PC-9 (cell line): ENCODE results near the gene IVNS1ABP. TPM values are rescaled to one million over a fixed set of nuclear protein-coding genes. Genes with fewer than 3 reads are reported as not detected.

Experiments used
- BruUV-seq: library from RNA; stranded (reverse); fragments of 400-500 nt; replicated peaks from 2 replicates; lab custom pipeline; 2021; lab: Mats Ljungman, UMichigan
- CTCF ChIA-PET: fragments of 300-600 bp; sonication (Branson Sonifier 250); formaldehyde crosslinking; loops from one replicate; lab custom pipeline; 2022; ENCODE audit warnings: antibody characterized with exemption; lab: Charles Lee
- POLR2A ChIA-PET: fragments of 300-600 bp; sonication (Branson Sonifier 250); formaldehyde crosslinking; loops from one replicate; lab custom pipeline; 2022; ENCODE audit warnings: antibody characterized with exemption; ENCODE audit not compliant: unreplicated experiment; lab: Charles Lee
- DNase-seq, 2 experiments: peaks; one replicate each; pipeline versions ENCODE4 v3.0.0 to v3.0.0-alpha.2; 2015 to 2022; ENCODE audit warnings: mixed read lengths in 1 of 2
- H2AFZ ChIP-seq: fragments of 200-600 bp; sonication (generic); 2 replicates; pipeline ENCODE4 v1.8.1; 2017; ENCODE audit warnings: antibody characterized with exemption
- H3F3A ChIP-seq: fragments of 200-600 bp; sonication (generic); 2 replicates; pipeline ENCODE4 v1.8.1; 2017; ENCODE audit warnings: antibody characterized with exemption, mild to moderate bottlenecking, low read depth; ENCODE audit not compliant: insufficient read depth
- H3K27ac ChIP-seq: fragments of 200-600 bp; sonication (generic); 2 replicates; pipeline ENCODE4 v1.6.1; 2016; ENCODE audit warnings: mixed run types
- H3K27me3 ChIP-seq: fragments of 200-600 bp; sonication (generic); 2 replicates; pipeline ENCODE4 v1.6.1; 2016; ENCODE audit warnings: low read depth, mixed run types; ENCODE audit not compliant: insufficient read depth
- H3K36me3 ChIP-seq: fragments of 200-600 bp; sonication (generic); 2 replicates; pipeline ENCODE4 v1.6.1; 2016; ENCODE audit warnings: low read depth, mixed run types
- H3K4me1 ChIP-seq: fragments of 200-600 bp; sonication (generic); replicated peaks from 2 replicates; pipeline ENCODE4 v1.6.1; 2016; ENCODE audit warnings: mixed run types; ENCODE audit not compliant: insufficient read depth
- H3K4me2 ChIP-seq: fragments of 200-600 bp; sonication (generic); 2 replicates; pipeline ENCODE4 v1.6.1; 2017; ENCODE audit warnings: mixed run types
- H3K4me3 ChIP-seq: fragments of 200-600 bp; sonication (generic); 2 replicates; pipeline ENCODE4 v1.6.1; 2016; ENCODE audit warnings: mixed run types
- H3K79me2 ChIP-seq: fragments of 200-600 bp; sonication (generic); 2 replicates; pipeline ENCODE4 v1.6.1; 2017; ENCODE audit warnings: low read depth, mixed run types
- H3K9me2 ChIP-seq: fragments of 200-600 bp; sonication (generic); 2 replicates; pipeline ENCODE4 v1.8.1; 2017; ENCODE audit warnings: mild to moderate bottlenecking; ENCODE audit not compliant: insufficient read depth
- H3K9me3 ChIP-seq: fragments of 200-600 bp; sonication (generic); 2 replicates; pipeline ENCODE4 v1.8.1; 2016; ENCODE audit warnings: low read depth; ENCODE audit not compliant: insufficient read depth
- H4K20me1 ChIP-seq: fragments of 200-600 bp; sonication (generic); 2 replicates; pipeline ENCODE4 v1.8.1; 2017; ENCODE audit not compliant: insufficient read depth
- CTCF ChIP-seq: fragments of 200-600 bp; sonication (generic); conservative IDR thresholded peaks from 2 replicates; pipeline ENCODE4 v1.6.1; 2017; ENCODE audit warnings: mixed run types, antibody characterized with exemption, mild to moderate bottlenecking, moderate library complexity
- EZH2 ChIP-seq: fragments of 200-600 bp; sonication (generic); IDR thresholded peaks from 2 replicates; pipeline ENCODE4 v1.8.0; 2017; ENCODE audit warnings: antibody characterized with exemption, low read depth
- intact Hi-C: fragments of 100-400 bp; cut with micrococcal nuclease; formaldehyde crosslinking; loops from one replicate; pipeline ENCODE4 v1.10.0; 2022; ENCODE audit not compliant: unreplicated experiment
- total RNA-seq: library from RNA; stranded (reverse); gene quantifications from 2 replicates; pipeline ENCODE4 v1.2.3, GENCODE V29; 2021

IVNS1ABP gene
- total RNA-seq, 1 experiment from 2014 or later: 38.8 TPM

GRCh38 chr1:185263292-185263691 is 53.8 kb downstream of the IVNS1ABP start:
- H3K9me2 ChIP-seq: no peaks in the 10 kb centered on the region
- POLR2A ChIA-PET: no interaction called here
- DNase-seq: no peak
- H3F3A ChIP-seq: no peaks in the 10 kb centered on the region
- no peaks in the 10 kb centered on the region for H3K27me3 ChIP-seq
- CTCF ChIA-PET: no interaction called here
- no TSS peak for BruUV-seq
- no peaks in the 10 kb centered on the region for H3K9me3 ChIP-seq
- H3K4me2 ChIP-seq: no peak overlapping the region
- TF ChIP-seq EZH2: no peak
- TF ChIP-seq CTCF: no peak
- intact Hi-C loops: no loop called here
- H3K27ac ChIP-seq: no peak overlapping the region
- H3K4me3 ChIP-seq: no peak overlapping the region
- H2AFZ ChIP-seq: no peak overlapping the region
- H3K79me2 ChIP-seq: no peaks in the 10 kb centered on the region
- no peaks in the 10 kb centered on the region for H4K20me1 ChIP-seq
- no peaks in the 10 kb centered on the region for H3K4me1 ChIP-seq
- H3K36me3 ChIP-seq: no peaks in the 10 kb centered on the region

- DNase-seq: no peak
- CTCF ChIA-PET: no interaction called here
- H3K9me3 ChIP-seq: no peaks in the 10 kb centered on the region
- H3F3A ChIP-seq: no peaks in the 10 kb centered on the region
- H3K27me3 ChIP-seq: no peaks in the 10 kb centered on the region
- intact Hi-C loops: no loop called here
- H3K27ac ChIP-seq: no peak overlapping the region
- no peaks in the 10 kb centered on the region for H3K4me1 ChIP-seq
- H3K4me2 ChIP-seq: no peak overlapping the region
- no peaks in the 10 kb centered on the region for H3K36me3 ChIP-seq
- H4K20me1 ChIP-seq: no peaks in the 10 kb centered on the region
- no TSS peak for BruUV-seq
- no peak overlapping the region for H2AFZ ChIP-seq
- H3K4me3 ChIP-seq: no peak overlapping the region
- POLR2A ChIA-PET: no interaction called here
- no peaks in the 10 kb centered on the region for H3K79me2 ChIP-seq
- no peaks in the 10 kb centered on the region for H3K9me2 ChIP-seq
- TF ChIP-seq CTCF (no peak), EZH2 (no peak)
Measured at GRCh38 chr1:185262151-185262550, 54.9 kb downstream of the IVNS1ABP start.

GRCh38 chr1:185260611-185261010 is 56.4 kb downstream of the IVNS1ABP start:
- ChIA-PET CTCF (interaction anchor here (0.7 kb wide), 1 partner anchor 93 kb away, joined by 3 read pairs; no protein-coding TSS in a partner anchor), POLR2A (no interaction called here)
- Histone ChIP-seq H3K36me3 (no peaks in the 10 kb centered on the region), H3K9me2 (no peaks in the 10 kb centered on the region), H3K27me3 (no peaks in the 10 kb centered on the region), H3K79me2 (no peaks in the 10 kb centered on the region), H3K9me3 (no peaks in the 10 kb centered on the region), H3F3A (no peaks in the 10 kb centered on the region), H4K20me1 (no peaks in the 10 kb centered on the region), H3K4me3 (no peak overlapping the region), H3K4me1 (no peaks in the 10 kb centered on the region), H2AFZ (no peak overlapping the region), H3K27ac (no peak overlapping the region), H3K4me2 (no peak overlapping the region)
- BruUV-seq: no TSS peak
- no peak for TF ChIP-seq EZH2
- no peak for TF ChIP-seq CTCF
- DNase-seq: no peak
- intact Hi-C loops: no loop called here
